C4-2B (cell line): ENCODE data around the gene OR6X1.

Experiments
- CTCF ChIP-seq: fragments of 450-650 bp; conservative IDR thresholded peaks from 2 replicates; pipeline ENCODE4 v1.5.1; 2017; ENCODE audit warnings: mild to moderate bottlenecking
- ZFX ChIP-seq: fragments of 450-650 bp; IDR thresholded peaks from 2 replicates; pipeline ENCODE4 v1.6.1; 2017

DNA sequence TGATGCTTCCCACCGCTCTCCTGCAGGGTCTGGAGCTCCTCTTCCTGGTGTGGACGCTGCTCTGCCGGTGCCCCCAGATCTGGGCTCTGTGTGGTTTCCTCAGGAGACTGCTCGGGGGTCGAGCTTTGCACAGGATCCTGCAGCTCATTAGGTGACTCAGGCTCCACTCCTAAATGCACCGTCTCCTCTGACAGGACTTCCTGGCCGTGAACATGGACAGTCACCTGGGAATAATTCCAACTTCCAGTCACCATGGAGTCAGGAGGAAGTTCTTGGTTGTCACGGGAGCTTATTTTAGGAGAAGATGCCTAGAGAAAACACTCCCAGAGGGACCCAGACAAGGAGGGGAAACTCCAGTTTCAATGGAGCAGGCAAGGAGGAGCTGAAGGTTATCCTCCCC, 24.7 kb downstream of the OR6X1 start:
- TF ChIP-seq CTCF (no peak), ZFX (no peak)
